Osteoblast (primary cell): ENCODE measurements around the gene INTS12. TPM values are rescaled to one million over a fixed set of nuclear protein-coding genes. Genes with fewer than 3 reads are reported as not detected.
A peak's percentile ranks its signal among the peaks of the same experiment; 100 is the strongest.

Experiments
- DNase-seq: peaks from one replicate; pipeline ENCODE4 v3.0.0; 2011; ENCODE audit warnings: low spot score, mixed read lengths; ENCODE audit not compliant: insufficient read length; ENCODE audit errors: missing footprints
- H2AFZ ChIP-seq: 2 replicates; pipeline ENCODE4 v1.6.0; 2011; ENCODE audit warnings: mild to moderate bottlenecking, low read length
- H3K27ac ChIP-seq: 2 replicates; pipeline ENCODE4 v1.5.1; 2011; ENCODE audit warnings: mild to moderate bottlenecking, low read depth, low read length, moderate library complexity
- H3K27me3 ChIP-seq: 2 replicates; pipeline ENCODE4 v1.6.0; 2012; ENCODE audit warnings: mild to moderate bottlenecking, control low read depth, inconsistent platforms, low read length, moderate library complexity; ENCODE audit not compliant: insufficient read depth
- H3K36me3 ChIP-seq: 2 replicates; pipeline ENCODE4 v1.5.1; 2011; ENCODE audit warnings: mild to moderate bottlenecking, low read length, control low read depth, moderate library complexity; ENCODE audit not compliant: insufficient read depth
- H3K4me1 ChIP-seq: 2 replicates; pipeline ENCODE4 v1.5.1; 2011; ENCODE audit warnings: mild to moderate bottlenecking, low read length, control low read depth, moderate library complexity; ENCODE audit not compliant: insufficient read depth
- H3K4me2 ChIP-seq: 2 replicates; pipeline ENCODE4 v1.6.0; 2011; ENCODE audit warnings: mild to moderate bottlenecking, low read length; ENCODE audit not compliant: insufficient read depth
- H3K4me3 ChIP-seq: fragments of 200-600 bp; sonication (generic); 3 replicates; pipeline ENCODE4 v1.5.1; 2012; ENCODE audit warnings: mild to moderate bottlenecking, low read length, inconsistent platforms; ENCODE audit not compliant: insufficient read depth
- H3K79me2 ChIP-seq: 2 replicates; pipeline ENCODE4 v1.6.0; 2012; ENCODE audit warnings: mild to moderate bottlenecking, low read length, control low read depth, inconsistent platforms; ENCODE audit not compliant: insufficient read depth
- H3K9me3 ChIP-seq: 2 replicates; pipeline ENCODE4 v1.5.1; 2011; ENCODE audit warnings: low read depth, low read length, control low read depth
- H4K20me1 ChIP-seq: 2 replicates; pipeline ENCODE4 v1.6.0; 2012; ENCODE audit warnings: mild to moderate bottlenecking, low read length, control low read depth; ENCODE audit not compliant: insufficient read depth
- CTCF ChIP-seq: IDR thresholded peaks from 2 replicates; pipeline ENCODE4 v1.5.1; 2011; ENCODE audit warnings: mild to moderate bottlenecking, low read depth, low read length, moderate library complexity; ENCODE audit errors: extremely low read depth
- total RNA-seq: library from RNA; depleted of rRNA; stranded (reverse); fragments of >200 nt; gene quantifications from 2 replicates; pipeline ENCODE4 v1.2.3, GENCODE V29; 2012

The INTS12 gene
- 14.8 and 19.7 TPM in 2 replicates for total RNA-seq

- DNase-seq = peak; percentile 93
- H3K4me1 ChIP-seq = peaks cover 18% of the 10 kb centered on the region
- TF ChIP-seq CTCF = no peak
Measured at GRCh38 chr4:105708181-105709080, at the start of gene INTS12, which contains the start of gene GSTCD. INTS12 (minus strand) TSS chr4:105708689; CDS start chr4:105700005, 8,684 bp downstream. GSTCD (plus strand) TSS chr4:105708784; CDS start chr4:105717614, 8,830 bp downstream.

GRCh38 chr4:105755375-105755774 lies 46.9 kb upstream of the INTS12 start:
- Histone ChIP-seq H3K27me3 (no peaks in the 10 kb centered on the region), H3K4me2 (no peak overlapping the region), H3K27ac (no peak overlapping the region), H2AFZ (no peak overlapping the region), H3K79me2 (no peaks in the 10 kb centered on the region), H3K4me1 (no peaks in the 10 kb centered on the region), H4K20me1 (no peaks in the 10 kb centered on the region), H3K9me3 (no peaks in the 10 kb centered on the region), H3K36me3 (no peaks in the 10 kb centered on the region), H3K4me3 (no peak overlapping the region)
- no peak for TF ChIP-seq CTCF
- DNase-seq = no peak

More at GRCh38 chr4:105708181-105709080, at the start of gene INTS12, which contains the start of gene GSTCD:
- Histone ChIP-seq H3K4me3 (peak within 1 kb of the TSS; percentile 87), H3K27ac (peak within 1 kb of the TSS; percentile 79), H3K27me3 (no peaks in the 10 kb centered on the region), H3K79me2 (peaks cover 79% of the 10 kb centered on the region), H4K20me1 (no peaks in the 10 kb centered on the region), H3K4me2 (peak within 1 kb of the TSS; percentile 91), H3K9me3 (no peaks in the 10 kb centered on the region), H3K36me3 (no peaks in the 10 kb centered on the region), H2AFZ (peak within 1 kb of the TSS; percentile 99)

GRCh38 chr4:105753361-105753760 lies 44.9 kb upstream of the INTS12 start:
- Histone ChIP-seq H3K27ac (no peak overlapping the region), H3K4me1 (no peaks in the 10 kb centered on the region), H3K36me3 (no peaks in the 10 kb centered on the region), H3K4me3 (no peak overlapping the region), H4K20me1 (no peaks in the 10 kb centered on the region), H3K79me2 (no peaks in the 10 kb centered on the region), H3K4me2 (no peak overlapping the region), H3K27me3 (no peaks in the 10 kb centered on the region), H3K9me3 (no peaks in the 10 kb centered on the region), H2AFZ (no peak overlapping the region)
- no peak for TF ChIP-seq CTCF
- DNase-seq = no peak

GRCh38 chr4:105751718-105752299 lies 43.3 kb upstream of the INTS12 start:
- Histone ChIP-seq H3K4me3 (no peak overlapping the region), H3K36me3 (no peaks in the 10 kb centered on the region), H3K27ac (no peak overlapping the region), H3K4me1 (no peaks in the 10 kb centered on the region), H3K27me3 (no peaks in the 10 kb centered on the region), H2AFZ (no peak overlapping the region), H3K4me2 (no peak overlapping the region), H4K20me1 (no peaks in the 10 kb centered on the region), H3K79me2 (no peaks in the 10 kb centered on the region), H3K9me3 (no peaks in the 10 kb centered on the region)
- TF ChIP-seq CTCF = no peak
- no peak for DNase-seq
